LNCAP (cell line): ENCODE results near the gene SUSD1.

ENCODE experiments used
- TF ChIP-seq, protein P1 (sequence below): fragments of 450-650 bp; IDR thresholded peaks from 2 replicates; pipeline ENCODE4 v1.5.1; 2017; ENCODE audit warnings: mild to moderate bottlenecking

SUSD1 gene

DNA sequence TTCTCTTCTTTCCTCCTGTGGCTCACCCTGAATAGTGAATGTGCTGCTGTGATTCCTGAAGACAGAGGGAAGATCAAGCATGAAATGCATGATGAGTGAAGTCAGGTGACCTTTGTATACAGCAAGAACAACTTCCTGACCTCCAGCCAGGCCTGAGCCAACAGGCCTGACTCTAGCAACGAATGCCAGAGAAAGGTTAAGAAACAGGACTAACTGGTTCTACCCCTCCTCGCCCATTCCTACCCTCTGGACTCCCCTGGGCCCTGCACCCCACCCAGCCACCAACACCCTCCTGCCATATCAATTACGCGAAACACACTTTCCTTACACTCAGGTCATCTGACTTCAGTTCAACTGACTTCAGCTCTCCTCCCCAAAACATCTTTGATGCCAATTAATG, 4.9 kb downstream of the SUSD1 start:
- TF ChIP-seq, protein P1, sequence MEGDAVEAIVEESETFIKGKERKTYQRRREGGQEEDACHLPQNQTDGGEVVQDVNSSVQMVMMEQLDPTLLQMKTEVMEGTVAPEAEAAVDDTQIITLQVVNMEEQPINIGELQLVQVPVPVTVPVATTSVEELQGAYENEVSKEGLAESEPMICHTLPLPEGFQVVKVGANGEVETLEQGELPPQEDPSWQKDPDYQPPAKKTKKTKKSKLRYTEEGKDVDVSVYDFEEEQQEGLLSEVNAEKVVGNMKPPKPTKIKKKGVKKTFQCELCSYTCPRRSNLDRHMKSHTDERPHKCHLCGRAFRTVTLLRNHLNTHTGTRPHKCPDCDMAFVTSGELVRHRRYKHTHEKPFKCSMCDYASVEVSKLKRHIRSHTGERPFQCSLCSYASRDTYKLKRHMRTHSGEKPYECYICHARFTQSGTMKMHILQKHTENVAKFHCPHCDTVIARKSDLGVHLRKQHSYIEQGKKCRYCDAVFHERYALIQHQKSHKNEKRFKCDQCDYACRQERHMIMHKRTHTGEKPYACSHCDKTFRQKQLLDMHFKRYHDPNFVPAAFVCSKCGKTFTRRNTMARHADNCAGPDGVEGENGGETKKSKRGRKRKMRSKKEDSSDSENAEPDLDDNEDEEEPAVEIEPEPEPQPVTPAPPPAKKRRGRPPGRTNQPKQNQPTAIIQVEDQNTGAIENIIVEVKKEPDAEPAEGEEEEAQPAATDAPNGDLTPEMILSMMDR: no peak

DNA sequence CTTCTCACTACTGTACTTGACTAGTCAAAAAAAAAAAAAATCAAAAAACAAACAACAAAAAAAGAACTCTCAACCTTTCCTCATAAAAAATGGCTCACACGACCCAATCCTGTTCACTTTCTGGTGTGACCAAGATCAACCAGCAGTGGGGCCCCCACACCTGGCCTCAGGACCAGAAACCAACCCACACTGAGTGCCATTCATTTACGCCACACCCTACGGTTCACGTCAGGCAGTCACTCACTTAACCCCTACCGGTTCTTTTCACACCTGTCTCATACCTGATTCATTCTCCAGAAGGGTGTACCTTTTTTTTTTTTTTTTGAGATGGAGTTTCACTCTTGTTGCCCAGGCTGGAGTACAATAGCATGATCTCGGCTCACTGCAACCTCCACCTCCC, 5.7 kb downstream of the SUSD1 start:
- TF ChIP-seq, protein P1: no peak

DNA sequence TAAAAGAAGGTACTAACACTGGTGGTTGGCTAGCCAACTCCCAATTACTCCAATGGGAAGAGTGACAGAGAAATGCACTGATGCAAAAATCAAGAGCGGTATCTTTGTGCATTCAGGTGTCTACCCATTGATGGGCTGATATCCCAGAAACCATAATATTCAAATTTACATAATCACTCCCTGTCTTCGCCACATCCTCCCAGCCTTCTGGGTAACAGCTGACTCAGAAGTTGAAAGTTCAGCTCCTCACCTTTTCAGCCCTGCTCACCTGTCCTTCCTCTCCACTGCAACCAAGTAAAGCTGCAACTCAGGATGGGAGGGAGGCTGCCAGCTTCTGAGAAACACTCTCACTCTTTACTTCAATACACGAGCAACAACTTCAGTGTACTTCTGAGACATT, 6.9 kb downstream of the SUSD1 start:
- TF ChIP-seq, protein P1: no peak

DNA sequence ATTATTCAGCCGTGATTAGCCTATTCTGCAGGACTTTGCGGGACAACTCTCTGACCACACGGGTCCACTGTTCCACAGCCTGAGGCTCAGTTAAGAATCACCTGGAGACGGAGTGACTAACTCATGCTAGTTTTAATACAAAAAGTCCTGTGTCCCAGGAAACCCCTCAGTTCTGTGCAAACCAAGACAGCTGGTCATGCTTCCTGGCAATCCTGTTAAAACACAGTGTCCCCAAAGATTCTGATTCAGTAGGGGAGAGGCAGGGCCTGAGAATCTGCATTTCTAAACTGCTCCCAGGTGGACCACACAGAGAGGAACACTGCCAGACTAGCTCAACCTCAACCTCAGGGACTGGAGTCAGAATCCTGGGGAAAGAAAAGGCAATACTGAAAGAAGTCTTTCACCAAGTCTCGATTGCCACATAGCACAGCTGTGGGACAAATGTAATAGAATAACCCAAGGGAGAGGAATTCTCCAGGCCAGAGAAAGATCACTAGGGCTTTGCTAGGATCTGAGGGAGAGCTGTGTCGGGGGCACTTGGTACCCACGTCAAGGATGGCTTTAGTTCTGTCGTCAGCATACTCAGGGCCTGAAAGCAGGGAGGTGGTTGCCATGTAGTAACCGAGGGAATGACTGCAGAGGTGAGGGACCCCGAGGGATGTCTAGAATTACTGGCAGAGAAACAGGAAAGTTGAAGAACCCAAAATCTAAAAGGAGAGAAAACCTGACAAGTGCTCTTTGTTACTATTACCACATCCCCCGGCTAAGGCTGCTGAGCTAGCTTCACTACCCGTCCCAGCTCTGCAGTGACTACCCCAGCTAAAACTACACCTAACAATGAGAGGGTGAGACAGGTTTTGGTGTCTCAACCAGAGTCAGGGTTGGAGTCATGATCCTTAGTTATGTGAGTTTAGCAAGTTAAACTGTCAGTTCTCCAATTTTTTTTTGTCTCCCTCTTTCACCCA, 8.6 kb downstream of the SUSD1 start:
- TF ChIP-seq, protein P1: no peak

DNA sequence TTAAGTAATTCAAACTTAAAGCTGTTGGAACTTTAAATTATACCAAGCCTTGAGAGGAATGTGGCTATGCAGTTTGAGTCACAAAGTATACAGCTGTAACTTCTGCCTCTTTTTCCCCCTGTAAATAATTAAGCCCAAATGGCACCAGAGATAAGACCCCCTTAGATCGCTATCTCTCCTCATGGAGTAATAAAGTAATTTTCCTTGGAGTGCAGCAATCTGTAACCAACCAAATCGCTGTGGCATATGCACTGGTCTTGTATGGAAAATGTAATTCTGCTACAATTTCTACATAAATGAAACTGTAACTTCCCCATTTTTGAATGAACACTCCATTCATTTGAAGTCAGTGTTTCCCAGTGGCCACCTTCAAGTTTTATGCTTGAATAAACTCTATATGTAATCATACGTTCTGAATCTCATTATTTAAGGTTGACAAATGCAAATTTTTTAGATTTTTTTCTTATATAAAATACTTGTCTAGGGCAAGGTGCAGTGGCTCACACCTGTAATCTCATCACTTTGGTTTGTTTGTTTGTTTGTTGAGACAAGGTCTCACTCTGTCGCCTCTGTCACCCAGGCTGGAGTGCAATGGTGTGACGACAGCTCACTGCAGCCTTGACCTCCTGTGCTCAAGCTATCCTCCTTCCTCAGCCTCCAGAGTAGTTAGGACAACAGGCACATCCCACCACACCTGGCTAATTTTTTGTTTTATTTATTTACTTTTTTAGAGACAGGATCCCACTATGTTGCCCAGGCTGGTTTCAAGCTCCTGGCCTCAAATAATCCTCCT, 12.3 kb downstream of the SUSD1 start:
- TF ChIP-seq, protein P1: no peak

DNA sequence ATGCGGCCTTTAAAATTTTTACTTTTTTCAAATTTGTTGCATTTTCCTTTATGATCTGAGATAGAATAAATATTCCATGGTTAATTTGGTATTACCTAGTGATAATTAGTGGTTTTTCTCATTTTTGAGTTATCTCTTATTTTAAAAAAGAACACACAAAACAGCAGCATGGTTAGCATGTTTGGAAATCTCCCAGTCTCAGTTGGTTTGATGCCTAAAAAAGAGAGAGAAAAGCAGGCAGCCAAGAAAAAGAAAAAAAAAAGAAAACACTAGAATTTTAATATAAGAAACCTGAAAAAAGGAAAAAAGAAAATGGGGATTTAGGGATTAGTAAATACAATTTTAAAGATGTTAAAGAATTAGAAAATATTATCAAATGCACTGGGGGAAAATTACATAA, 15.3 kb downstream of the SUSD1 start:
- TF ChIP-seq, protein P1: no peak

DNA sequence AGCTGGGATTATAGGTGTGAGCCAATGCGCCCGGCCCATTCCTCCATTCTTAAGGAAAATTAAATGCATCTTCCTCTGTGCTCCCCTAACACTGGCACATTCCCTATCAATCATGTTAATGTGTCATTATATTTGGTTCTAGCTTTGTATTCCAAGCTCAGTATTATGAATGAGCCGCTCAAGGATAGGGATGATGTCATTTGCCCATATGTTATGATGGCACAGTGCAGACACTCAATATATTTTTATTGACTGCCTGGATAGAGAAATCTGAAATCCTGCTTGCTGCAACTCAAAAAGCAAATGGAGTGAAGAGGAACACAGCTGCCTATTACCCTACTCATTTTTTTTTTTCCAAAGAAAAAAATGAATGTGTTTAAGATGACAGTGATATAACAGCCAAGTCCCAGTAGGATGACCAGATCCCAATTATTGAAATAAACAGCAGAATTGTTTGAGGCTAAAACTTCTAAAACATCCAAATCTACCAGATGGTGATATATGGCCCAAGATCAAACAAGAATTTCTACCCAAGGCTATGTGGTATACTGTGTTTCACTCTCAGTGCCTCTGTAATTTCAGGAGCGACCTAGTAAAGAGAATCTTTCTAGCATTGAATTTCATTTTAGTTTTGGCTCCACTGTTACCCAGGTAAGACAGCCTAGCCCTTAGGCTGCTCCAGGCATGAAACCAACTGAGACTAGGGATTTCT, 16.3 kb downstream of the SUSD1 start:
- TF ChIP-seq, protein P1: no peak
